HG03442 (cell line): Measurements from ENCODE around the gene ALOXE3.
"Not testable (repeated sequence)": the region's sequence is repeated elsewhere in the genome, so short reads cannot be mapped to it uniquely, and the experiment has no call there.

Experiments used
- ATAC-seq: cut with Tn5 transposase; IDR thresholded peaks from one replicate; pipeline ENCODE4 v1.9.1; 2021; ENCODE audit warnings: mild to moderate bottlenecking, moderate library complexity; ENCODE audit not compliant: unreplicated experiment

The ALOXE3 gene

DNA sequence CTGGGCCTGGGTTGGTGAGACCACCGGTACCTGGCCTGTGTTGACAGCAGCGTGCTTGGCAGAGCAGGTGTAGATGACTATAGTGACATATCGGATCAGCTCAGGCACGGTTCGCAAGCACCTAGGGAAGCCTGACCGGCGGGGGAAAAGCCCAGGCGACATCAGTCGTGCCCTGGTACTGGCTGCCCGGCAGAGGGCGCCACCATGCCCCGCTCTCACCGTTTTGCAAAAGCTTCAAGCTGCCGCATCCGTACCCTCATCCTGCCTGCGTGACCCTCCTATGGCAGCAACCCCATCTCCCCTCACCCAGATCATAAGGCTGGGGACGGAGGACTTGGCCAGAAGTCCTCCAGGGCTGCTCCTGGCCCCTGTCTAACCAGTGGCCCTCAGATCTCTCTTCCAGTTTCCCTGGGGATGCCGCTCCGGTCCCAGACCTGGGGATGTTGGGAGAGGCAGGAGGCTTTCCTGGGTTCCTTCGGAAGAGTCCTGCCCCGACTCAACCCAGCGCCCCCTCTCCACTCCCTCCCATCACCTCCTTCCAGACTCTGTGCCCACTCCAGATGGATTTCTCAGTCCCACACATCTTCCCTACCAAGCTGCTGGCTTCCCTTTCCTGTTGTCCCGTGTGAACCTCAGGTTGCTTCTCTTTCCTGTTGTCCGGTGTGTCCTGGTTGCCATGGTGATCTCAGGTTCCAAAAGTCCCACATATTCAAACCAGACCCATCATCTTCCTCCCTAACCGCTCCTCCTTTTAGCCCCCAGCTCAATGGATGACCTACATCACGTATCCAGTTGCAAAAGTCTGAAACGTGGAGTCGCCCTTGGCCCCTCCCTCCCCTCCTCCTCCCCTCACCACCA lies 44.5 kb downstream of the ALOXE3 start:
- no peak for ATAC-seq

DNA sequence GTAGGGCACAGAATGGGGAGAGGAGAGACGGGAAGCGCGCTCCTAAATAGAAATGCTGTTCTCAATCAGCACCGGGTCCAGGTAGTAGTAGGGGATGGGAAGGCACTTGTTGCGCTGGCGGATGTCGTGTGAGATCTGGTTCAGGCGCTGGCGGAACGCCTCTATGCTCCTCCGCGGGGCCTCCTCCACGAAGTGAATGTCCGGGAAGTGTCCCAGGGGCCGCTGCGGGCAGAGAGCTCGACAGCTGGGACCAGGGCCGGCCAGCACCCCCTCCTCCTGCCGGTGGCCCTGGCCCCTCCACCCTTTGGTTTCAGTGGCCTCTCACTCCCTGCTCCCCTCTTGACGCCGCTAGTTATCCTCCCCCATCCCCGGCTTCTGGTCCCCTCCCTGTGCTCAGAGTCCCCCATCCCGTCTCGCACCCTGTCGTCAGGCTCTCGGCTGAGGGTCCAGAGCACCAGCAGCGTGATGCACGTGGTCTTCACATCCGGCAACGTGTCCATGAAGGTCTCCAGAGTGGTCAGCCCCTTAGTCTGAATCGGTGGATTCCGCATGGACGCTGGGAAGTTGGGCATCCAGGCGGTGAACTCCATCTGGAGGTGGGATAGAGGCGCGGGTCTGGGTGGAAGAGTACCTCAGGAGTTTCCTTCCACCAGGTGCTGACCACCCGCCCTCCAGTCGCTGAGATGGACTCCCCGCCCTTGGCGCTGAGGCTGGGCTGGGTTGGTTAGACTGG lies 45.4 kb downstream of the ALOXE3 start:
- no peak for ATAC-seq

DNA sequence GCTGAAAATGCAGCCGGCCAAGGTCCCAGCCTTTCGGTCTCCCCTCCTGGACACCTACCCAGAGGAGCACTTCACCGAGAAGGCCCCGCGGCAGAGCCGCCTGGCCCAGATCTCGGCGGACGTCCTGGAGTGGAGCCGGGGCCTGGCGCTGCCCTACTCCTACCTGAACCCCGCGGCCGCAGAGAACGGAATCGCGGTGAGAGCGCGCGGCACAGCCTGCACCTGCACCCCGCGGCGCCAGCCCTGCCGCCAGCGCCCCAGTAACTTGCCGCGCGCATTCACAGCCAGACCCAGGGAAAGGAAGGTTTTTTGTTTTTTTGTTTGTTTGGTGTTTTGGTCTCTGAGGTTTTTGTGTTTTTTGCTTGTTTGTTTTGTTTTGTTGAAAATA lies 46.0 kb downstream of the ALOXE3 start:
- no peak for ATAC-seq

DNA sequence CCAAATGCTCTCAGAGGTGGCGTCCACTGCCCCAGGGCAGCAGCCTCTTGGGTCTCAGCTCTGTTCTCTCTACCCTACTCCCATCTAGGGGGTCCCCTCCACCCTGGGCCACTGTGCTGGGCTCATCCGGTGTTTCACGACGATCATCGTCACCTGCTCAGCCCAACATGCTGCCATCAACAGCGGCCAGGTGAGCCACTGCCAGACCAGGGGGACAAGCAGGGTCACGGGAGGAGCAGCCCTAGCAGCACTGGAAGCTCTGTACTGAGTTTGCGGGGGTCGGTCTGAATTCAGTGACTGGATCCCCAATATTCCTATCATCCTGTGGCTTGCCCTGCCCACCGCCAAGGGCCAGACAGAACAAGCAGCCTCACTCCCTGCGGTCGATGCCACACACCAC lies 46.8 kb downstream of the ALOXE3 start:
- no peak for ATAC-seq

DNA sequence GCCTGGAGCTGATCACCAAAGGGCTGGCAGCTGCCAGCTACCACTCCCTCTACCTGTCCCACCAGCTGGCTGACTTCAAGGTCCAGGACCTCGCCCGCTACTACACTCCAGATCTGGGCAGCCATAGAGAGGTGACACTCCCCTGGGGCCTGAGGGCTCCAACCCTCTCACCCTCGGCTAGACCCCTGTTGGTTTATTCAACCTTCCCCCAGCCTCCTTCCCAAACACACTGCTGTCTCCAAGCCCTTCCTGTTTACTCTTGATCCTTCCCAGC lies 48.8 kb downstream of the ALOXE3 start:
- no peak for ATAC-seq

DNA sequence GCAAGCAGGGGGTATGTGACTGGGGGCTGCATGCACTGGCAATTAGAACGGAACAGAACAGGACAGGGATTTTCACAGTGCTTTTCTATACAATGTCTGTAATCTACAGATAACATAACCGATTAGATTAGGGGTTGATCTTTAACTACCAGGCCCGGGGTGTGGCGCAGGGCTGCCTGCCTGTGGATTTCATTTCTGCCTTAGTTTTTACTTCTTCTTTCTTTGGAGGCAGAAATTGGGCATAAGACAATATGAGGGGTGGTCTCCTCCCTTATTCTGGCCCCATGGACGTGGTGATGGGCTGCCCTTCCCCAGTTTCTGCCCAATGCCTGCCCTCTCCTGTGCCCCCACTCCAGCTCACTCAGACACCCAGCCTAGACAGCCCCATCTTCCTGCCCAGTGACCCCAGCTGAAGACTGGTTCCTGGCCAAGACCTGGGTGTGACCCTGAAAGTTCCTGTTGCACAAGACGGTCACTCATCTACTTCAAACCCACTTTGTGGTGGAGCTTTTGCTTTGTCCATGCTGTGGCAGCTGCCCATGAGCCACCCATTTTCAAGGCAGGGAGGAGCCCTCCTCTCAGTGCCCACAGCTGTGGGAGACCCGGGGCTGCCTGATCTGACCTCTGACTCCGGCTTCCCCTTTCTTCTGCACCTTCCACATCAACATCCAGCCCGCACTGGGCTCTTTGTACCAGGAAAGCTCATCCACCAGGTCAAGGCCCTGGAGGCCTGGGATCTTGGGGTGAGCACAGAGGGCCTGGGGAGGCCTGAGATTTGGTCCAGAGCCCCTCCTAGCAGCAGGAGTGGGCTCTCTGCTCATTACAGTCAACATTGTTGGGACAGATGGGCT lies 49.4 kb downstream of the ALOXE3 start:
- no peak for ATAC-seq

DNA sequence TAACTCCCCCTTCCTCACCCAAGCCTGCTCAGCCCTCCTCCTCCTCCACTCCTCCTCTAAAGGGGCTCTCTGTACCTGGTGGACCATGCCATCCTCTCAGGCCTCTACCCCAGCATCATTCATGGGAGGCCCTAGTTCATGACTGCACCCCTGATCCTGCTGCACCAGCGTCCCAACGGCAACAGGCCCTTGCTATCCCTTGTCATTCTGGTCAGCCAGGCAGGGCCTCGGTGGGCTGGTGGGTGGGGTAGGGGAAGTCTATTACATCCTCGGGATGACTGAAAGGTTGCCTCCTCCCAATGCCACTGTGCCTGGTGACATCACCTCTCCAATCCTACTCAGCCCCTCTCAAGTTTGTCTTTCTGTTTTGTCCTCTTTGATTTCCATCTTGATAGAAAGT lies 50.5 kb downstream of the ALOXE3 start:
- no peak for ATAC-seq

DNA sequence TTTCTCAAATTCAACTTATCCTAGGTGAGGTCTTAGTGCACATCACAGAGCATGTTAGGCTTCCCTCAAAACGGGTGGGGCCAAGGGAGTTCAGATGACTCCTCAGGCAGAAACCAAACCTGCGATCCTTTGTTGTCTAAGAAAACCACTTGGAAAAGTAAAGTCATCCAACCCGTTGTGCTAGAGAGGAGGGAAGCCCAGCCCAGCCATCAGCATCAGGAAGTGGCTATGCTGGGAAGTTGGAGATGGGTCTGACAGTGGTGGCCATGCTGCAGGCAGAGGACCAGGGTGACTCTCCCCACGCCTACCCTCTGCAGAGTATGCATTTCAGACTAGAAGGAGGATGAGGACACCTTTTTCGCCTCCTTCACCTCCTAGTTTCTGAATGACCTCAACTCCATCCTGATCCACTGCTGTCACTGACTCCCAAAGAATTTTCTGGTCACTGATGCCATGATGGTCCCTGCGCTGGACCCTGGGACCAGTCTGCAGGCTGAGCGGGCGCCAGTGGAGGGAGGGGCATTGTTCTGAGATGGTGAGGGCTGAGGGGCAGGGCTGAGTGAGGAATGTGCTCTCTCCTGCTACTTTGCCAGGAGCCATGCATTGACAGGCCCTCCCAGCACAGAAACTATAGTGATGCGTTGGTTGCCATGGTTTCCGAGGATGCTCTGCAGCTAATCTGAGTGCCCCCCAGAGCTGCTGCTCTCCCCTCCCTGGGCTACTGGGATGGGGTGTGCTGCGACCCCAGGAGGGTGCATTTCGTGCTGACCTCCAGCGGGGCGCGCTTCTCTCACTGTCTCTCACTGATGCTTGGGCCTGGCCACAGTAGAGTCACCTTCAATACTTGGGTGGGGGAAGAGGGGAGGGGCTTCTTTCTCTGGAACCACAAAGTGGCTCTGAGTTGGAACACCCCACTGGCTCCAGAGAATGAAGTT lies 51.2 kb downstream of the ALOXE3 start:
- ATAC-seq = no peak

DNA sequence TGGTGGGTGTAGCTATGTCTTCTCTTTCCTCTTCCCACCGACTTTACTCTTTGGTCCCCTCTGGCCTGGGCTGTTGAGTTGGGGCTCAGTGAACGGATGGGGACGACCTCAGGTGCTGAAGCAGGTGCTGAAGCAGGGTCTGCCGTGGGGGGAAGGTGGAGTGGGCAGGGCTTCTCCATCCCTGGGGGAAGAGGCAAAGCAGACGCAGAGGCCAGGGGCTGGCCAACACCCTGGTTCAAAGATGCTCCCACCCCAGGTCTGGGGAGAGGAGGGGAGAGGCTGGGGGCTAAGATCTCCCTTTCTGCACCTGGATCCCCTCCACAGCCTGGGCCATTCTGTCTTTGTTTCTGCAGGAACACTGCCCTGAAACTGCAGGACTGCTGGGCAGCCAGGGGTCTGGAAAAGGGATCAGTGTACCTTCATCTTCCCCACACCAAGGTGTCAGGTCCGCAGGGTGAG lies 53.7 kb downstream of the ALOXE3 start:
- no peak for ATAC-seq

DNA sequence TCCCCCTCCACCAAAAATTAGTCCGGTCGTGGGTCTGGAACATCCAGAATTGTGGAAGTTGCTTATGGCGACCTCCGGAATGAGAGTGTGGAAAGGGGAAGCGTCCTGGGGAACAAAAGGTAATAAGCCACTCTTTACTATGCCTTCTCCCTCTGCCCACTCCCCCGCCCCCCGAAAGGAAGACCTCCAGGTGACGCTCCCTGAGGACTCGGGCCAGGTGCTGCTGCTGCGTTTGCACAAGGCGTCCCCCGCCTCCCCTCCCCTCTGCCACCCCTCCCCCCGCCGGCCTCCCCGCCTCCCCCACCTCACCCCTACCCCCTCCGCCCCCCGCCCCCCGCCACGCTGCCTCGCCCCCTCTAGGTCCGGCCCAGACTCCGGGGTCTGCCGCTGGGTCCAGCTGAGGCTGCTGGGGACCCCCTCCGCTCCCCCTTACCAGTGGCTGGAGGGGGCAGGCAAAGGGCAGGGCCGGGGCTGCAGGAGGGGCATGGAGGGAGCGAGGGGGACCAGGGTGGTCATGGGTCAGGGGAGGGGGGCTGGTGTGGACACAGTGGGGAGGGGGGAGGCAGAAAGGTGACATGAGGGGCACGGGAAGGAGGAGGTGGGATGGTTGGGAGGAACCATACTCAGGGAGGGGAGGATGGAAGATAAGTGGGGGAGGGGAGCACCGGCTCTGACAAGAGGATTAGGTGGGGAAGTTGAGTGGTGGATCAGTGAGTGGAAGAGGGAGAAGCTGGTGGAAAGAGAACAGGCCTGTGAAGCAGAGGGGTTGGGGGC lies 54.4 kb downstream of the ALOXE3 start:
- ATAC-seq = no peak

DNA sequence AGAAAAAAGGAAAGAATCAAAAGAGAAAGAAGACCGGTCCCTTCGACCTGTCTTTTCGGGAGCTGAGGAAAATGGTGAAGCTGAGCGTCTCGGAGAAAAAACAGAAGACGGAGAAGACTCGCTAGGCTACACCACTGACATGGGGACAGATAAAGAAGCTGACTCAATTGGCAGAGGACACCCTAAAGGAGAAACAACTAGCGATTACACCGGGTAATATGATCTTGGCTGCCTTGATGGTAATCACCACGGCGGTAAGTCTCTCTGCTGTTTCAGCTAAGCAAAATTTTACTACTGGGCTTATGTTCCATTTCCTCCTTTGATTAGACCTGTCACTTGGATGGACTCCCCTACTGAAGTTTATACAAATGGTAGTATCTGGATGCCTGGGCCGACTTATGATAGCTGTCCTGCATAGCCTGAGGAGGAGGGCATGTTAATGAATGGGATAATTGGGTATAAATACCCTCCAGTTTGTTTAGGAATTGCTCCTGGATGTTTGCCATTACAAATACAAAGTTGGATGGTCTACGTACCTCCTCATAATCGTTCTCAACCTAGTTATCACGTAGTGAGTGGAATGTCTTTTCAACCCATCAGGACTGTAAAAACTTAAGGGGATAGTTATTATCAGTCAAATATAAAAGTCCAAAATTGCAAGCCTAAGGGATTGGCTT lies 55.4 kb downstream of the ALOXE3 start:
- ATAC-seq = no peak

DNA sequence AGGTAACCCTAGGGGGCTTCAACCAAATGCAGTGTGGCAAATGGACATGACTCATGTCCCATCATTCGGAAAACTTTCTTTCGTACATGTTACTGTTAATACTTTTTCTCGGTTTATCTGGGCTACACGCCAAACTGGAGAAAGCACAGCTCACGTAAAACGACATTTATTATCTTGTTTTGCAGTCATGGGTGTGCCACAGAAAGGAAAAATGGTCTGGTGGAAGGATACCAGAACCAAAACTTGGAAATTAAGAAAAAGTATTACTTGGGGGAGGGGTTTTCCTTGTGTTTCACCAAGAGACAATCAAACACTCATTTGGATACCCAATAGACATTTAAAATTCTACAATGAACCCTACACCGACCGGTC lies 55.9 kb downstream of the ALOXE3 start:
- no peak for ATAC-seq

DNA sequence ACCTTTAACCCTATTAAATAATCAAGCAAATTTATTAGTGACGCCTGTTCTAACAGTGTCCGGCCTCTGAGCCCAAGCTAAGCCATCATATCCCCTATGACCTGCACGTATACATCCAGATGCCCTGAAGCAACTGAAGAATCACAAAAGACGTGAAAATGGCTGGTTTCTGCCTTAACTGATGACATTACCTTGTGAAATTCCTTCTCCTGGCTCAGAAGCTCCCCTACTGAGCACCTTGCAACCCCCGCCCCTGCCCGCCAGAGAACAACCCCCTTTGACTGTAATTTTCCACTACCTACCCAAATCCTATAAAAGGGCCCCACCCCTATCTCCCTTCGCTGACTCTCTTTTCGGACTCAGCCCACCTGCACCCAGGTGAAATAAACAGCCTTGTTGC lies 56.5 kb downstream of the ALOXE3 start:
- not testable (repeated sequence) for ATAC-seq

DNA sequence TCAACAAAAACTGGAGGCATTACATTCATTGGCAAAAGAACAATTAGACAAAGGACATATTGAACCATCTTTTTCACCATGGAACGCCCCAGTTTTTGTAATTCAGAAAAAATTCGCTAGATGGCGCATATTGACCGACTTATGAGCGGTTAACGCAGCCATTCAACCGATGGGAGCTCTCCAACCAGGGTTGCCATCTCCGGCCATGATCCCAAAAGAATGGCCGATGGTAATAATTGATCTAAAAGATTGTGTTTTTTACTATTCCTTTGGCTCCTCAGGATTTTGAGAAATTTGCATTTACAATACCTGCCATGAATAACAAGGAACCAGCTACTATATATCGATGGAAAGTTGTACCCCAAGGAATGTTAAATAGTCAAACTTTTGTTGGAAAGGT lies 58.0 kb downstream of the ALOXE3 start:
- ATAC-seq = no peak

DNA sequence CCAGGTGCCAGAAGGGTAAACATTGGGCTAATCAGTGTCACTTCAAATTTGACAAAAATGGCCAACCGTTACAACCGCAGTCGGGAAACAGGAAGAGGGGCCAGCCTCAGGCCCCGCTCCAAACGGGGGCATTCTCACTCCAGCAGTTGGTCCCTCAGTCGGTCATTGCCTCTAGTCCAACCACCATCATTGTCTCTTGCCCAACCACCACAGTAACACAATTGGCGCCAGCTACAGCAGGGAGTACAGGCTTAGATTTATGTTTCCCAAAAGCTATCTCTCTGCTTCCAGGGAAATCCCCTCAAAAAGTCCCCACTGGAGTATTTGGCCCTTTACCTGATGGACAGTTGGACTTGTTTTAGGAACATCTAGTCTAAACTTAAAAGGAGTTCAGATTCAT lies 59.2 kb downstream of the ALOXE3 start:
- no peak for ATAC-seq

DNA sequence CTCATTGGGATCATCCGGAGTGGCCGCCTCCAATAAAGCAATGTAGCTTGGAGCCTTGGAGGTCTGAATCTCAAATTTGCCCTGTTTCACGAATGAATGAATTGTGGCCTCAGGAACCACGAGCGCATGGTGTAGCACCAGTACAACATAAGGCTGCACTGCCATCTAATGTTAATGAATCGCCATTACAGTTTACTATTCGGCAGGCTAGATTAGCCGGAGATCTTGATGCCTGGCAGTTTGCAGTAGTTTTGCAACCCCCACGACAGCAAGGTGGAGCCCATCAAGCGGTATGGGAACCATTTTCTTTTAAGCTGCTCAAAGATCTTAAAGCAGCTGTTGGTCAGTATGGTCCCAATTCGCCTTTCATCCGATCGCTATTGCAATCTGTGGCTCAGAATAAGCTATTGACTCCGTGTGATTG lies 60.6 kb downstream of the ALOXE3 start:
- ATAC-seq = no peak

DNA sequence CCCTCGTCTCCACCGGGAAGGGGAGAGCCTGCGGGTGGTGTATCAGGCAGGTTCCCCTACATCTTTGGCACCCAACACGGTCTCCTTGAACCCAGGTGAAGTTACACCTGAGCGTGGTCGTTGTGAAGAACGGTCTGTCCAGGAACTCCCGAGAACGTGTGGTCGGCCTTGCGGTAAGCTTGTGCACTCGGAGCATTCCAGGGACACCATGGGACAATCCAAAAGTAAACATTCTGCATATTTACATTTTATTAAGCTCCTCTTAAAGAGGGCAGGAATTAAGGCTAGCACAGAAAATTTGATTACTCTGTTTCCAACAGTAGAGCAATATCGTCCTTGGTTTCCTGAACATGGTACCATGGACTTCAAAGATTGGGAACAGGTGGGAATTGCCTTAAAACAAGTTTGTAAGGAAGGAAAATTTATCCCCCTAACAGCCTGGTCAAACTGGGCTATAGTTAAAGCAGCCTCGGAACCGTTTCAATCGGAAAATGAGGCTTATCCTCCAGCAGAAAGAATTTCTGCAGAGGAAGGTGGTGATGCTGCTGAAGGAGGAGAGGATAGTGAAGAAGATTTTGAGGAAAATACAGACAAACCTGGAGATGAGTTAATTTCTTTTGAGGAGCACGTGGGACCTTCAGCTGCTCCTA lies 61.2 kb downstream of the ALOXE3 start:
- no peak for ATAC-seq

DNA sequence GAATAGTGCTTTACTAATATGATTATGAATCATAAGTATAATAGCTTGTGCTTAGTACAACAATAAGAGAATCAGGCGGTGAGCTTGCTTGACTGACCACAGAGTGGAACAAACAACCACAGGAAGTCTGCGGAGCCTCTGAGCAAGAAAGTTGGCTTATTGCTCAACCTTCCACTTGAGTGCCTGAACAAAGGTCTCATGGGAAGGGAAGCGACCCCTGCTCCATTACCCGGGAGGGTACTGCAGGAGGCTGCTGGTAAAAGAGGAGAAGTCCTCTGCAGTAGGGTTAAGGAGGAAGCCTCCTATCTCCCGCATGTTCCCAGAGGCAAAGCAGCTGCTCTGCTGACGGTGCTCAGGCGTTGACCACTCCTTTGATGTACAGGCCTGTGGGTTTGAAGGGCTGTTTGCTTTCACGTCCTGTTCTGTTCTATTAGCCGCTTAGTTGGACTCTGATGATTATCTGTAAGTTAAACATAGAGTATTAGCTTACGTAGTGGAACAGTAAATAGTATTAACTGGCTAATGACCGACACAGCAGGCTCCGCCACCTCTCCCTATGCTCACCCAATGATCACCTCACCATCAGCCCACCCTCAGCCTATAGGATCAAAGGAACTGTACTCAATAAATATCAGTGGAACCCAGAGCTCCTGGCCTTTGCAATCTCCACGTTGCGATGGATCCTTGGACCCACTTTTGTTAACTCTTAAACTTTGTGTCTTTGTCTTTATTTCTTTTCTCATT lies 61.9 kb downstream of the ALOXE3 start:
- ATAC-seq = no peak
